ENCODE measurements around the gene NAPEPLD.

DNA sequence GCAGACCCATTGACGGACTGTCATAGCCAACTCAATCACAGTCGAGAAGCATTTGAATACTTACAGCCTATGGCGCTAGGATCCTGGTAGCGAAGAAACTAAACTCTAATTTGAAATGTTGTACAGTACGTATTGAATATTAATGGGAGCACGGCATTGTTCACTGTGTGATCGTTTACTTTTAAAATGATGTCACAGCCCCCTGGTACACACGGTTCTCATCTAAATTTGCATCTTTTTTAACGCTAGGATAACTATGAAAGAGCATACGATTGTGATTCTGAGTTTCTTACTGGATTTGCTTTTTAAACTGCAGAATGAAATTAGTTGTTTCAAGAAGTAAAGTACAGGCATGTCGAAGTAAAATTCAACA is 895 bp upstream of the NAPEPLD start:
- TF ChIP-seq, protein P1, sequence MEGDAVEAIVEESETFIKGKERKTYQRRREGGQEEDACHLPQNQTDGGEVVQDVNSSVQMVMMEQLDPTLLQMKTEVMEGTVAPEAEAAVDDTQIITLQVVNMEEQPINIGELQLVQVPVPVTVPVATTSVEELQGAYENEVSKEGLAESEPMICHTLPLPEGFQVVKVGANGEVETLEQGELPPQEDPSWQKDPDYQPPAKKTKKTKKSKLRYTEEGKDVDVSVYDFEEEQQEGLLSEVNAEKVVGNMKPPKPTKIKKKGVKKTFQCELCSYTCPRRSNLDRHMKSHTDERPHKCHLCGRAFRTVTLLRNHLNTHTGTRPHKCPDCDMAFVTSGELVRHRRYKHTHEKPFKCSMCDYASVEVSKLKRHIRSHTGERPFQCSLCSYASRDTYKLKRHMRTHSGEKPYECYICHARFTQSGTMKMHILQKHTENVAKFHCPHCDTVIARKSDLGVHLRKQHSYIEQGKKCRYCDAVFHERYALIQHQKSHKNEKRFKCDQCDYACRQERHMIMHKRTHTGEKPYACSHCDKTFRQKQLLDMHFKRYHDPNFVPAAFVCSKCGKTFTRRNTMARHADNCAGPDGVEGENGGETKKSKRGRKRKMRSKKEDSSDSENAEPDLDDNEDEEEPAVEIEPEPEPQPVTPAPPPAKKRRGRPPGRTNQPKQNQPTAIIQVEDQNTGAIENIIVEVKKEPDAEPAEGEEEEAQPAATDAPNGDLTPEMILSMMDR (conservative IDR thresholded peaks at IDR 0.05 in 1 of 2, IDR thresholded peaks at IDR 0.05 in 1 of 2; ENCODE audit: low read depth in 1 of 2, low read length in 2 of 2), result no peak
- no peak for TF ChIP-seq EZH2 (IDR thresholded peaks at IDR 0.05; ENCODE audit: low read length, missing control alignments)
